ENCODE results near the gene CHN1.

CHN1 gene

DNA sequence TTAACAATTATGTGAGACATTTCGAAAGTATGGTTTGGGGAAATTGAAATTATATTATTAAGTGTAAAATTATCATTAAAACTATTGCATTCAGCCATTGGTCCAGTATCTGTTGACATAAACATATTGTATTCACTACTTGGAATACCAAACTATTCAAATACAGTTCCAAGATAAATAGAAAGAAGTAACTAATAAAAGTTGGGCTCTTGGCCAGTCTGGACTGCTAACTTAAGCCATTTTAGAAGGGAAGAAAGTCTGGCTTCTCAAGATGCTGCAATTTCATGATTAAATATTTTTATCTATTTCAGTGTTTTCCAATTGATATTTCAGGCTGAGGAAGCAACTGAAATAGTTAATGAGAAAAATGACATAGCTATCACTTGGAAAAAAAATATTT is 131.1 kb downstream of the CHN1 start:
- Histone ChIP-seq H3K4me3 (IDR thresholded peaks at IDR 0.05; ENCODE audit: insufficient read depth, low read depth, low read length) (no peak overlapping the region), H3K9ac (no peak overlapping the region), H4K20me1 (ENCODE audit: insufficient read depth) (no peaks in the 10 kb centered on the region), H2AFZ (ENCODE audit: low read depth) (no peak overlapping the region), H3K27ac (no peak overlapping the region), H3K27me3 (ENCODE audit: insufficient read depth, low read depth) (no peaks in the 10 kb centered on the region), H3K36me3 (ENCODE audit: insufficient read depth) (no peaks in the 10 kb centered on the region), H3K4me2 (no peak overlapping the region), H3K79me2 (ENCODE audit: insufficient read depth, low read depth) (no peaks in the 10 kb centered on the region), H3K4me1 (ENCODE audit: low read depth, poor library complexity, severe bottlenecking) (peaks cover 13% of the 10 kb centered on the region)
- TF ChIP-seq, protein P1, sequence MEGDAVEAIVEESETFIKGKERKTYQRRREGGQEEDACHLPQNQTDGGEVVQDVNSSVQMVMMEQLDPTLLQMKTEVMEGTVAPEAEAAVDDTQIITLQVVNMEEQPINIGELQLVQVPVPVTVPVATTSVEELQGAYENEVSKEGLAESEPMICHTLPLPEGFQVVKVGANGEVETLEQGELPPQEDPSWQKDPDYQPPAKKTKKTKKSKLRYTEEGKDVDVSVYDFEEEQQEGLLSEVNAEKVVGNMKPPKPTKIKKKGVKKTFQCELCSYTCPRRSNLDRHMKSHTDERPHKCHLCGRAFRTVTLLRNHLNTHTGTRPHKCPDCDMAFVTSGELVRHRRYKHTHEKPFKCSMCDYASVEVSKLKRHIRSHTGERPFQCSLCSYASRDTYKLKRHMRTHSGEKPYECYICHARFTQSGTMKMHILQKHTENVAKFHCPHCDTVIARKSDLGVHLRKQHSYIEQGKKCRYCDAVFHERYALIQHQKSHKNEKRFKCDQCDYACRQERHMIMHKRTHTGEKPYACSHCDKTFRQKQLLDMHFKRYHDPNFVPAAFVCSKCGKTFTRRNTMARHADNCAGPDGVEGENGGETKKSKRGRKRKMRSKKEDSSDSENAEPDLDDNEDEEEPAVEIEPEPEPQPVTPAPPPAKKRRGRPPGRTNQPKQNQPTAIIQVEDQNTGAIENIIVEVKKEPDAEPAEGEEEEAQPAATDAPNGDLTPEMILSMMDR (conservative IDR thresholded peaks at IDR 0.05; ENCODE audit: low read depth, low read length): no peak

DNA sequence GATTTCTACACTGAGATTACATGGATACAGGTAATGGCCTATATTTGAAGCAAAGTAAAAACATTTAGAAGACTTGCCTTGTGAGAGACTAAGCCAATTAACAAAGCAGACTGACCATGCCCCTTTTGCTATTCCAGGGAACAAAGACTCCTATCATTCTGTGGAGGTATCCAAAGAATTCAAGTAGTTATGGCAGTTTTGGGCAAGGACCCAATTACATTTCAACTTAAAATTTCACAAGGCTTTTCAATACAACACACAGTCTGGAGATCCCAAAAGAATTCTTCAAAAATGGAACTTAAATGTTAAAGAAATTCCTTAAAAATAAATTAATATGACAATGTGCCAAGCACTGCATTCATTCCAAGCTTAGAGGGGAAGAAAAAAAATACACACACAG is 131.7 kb downstream of the CHN1 start:
- Histone ChIP-seq H3K27ac (no peak overlapping the region), H3K27me3 (ENCODE audit: insufficient read depth, low read depth) (no peaks in the 10 kb centered on the region), H3K36me3 (ENCODE audit: insufficient read depth) (no peaks in the 10 kb centered on the region), H3K9ac (no peak overlapping the region), H4K20me1 (ENCODE audit: insufficient read depth) (no peaks in the 10 kb centered on the region), H3K4me2 (no peak overlapping the region), H3K4me3 (IDR thresholded peaks at IDR 0.05; ENCODE audit: insufficient read depth, low read depth, low read length) (no peak overlapping the region), H2AFZ (ENCODE audit: low read depth) (no peak overlapping the region), H3K79me2 (ENCODE audit: insufficient read depth, low read depth) (no peaks in the 10 kb centered on the region), H3K4me1 (ENCODE audit: low read depth, poor library complexity, severe bottlenecking) (peaks cover 8% of the 10 kb centered on the region)
- TF ChIP-seq, protein P1 (conservative IDR thresholded peaks at IDR 0.05; ENCODE audit: low read depth, low read length): no peak

DNA sequence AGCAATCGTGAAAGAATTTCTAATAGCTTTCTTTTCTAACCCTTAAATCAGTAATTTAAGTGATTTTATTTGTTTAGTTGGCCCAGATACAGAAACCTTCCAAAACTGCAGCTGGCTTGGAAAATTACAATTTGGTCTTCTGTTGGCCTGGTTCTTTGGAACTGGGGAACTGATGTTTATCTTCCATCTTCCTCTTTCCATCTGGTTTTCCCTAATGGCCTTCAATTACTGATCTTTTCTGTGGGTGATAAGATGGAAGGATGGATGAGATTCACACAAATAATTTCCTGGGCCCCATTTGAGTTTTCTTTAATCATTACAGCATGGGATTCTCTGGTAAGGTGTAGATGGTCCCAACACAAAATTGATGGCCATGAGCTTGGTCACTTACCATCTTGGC is 134.4 kb downstream of the CHN1 start:
- Histone ChIP-seq H3K9ac (no peak overlapping the region), H3K4me2 (no peak overlapping the region), H3K27ac (no peak overlapping the region), H3K4me3 (IDR thresholded peaks at IDR 0.05; ENCODE audit: insufficient read depth, low read depth, low read length) (no peak overlapping the region), H3K79me2 (ENCODE audit: insufficient read depth, low read depth) (no peaks in the 10 kb centered on the region), H3K36me3 (ENCODE audit: insufficient read depth) (no peaks in the 10 kb centered on the region), H3K27me3 (ENCODE audit: insufficient read depth, low read depth) (no peaks in the 10 kb centered on the region), H3K4me1 (ENCODE audit: low read depth, poor library complexity, severe bottlenecking) (no peaks in the 10 kb centered on the region), H2AFZ (ENCODE audit: low read depth) (no peak overlapping the region), H4K20me1 (ENCODE audit: insufficient read depth) (no peaks in the 10 kb centered on the region)
- TF ChIP-seq, protein P1 (conservative IDR thresholded peaks at IDR 0.05; ENCODE audit: low read depth, low read length): no peak

DNA sequence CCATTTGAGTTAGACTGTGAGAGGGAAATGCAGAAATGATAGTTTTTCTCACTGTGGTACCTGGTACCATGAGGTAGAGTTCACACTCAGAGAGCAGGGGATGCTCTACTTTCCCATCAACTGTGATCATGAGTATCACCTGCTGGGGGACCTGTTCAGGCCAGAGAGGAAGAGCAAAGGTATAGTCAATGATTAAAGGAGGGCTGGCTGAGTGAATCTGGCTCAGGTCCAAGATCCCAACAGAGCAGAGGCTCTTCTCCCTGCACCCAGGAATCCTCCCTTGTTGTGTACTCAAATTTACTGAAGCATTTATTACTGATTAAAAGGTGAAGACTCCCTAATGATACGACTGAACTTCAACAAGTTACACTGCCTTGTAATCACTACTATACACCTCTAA is 136.3 kb downstream of the CHN1 start:
- no peak overlapping the region for H3K9ac ChIP-seq
- H3K79me2 ChIP-seq (ENCODE audit: insufficient read depth, low read depth): no peaks in the 10 kb centered on the region
- no peak overlapping the region for H2AFZ ChIP-seq (ENCODE audit: low read depth)
- no peaks in the 10 kb centered on the region for H3K4me1 ChIP-seq (ENCODE audit: low read depth, poor library complexity, severe bottlenecking)
- no peaks in the 10 kb centered on the region for H3K36me3 ChIP-seq (ENCODE audit: insufficient read depth)
- H3K27me3 ChIP-seq (ENCODE audit: insufficient read depth, low read depth): no peaks in the 10 kb centered on the region
- H3K27ac ChIP-seq: no peak overlapping the region
- no peak overlapping the region for H3K4me2 ChIP-seq
- H3K4me3 ChIP-seq (IDR thresholded peaks at IDR 0.05; ENCODE audit: insufficient read depth, low read depth, low read length): no peak overlapping the region
- TF ChIP-seq, protein P1 (conservative IDR thresholded peaks at IDR 0.05; ENCODE audit: low read depth, low read length): no peak
- H4K20me1 ChIP-seq (ENCODE audit: insufficient read depth): no peaks in the 10 kb centered on the region

Data from KMS-11 (cell line).